Karpas-422 (cell line): ENCODE results near the gene DIPK1C. TPM values are rescaled to one million over a fixed set of nuclear protein-coding genes. Genes with fewer than 3 reads are reported as not detected.

Experiments
- total RNA-seq: library from RNA; depleted of rRNA; stranded (reverse); fragments of >200 nt; shearing (Covaris generic); gene quantifications from 2 replicates; pipeline ENCODE4 v1.2.3, GENCODE V29; 2014; ENCODE audit warnings: low replicate concordance; rRNA removed

The DIPK1C gene
- total RNA-seq, 1 experiment from 2014 or later: not detected

Other genes with a start within 250 kb of the DIPK1C start
- 43.5 and 50.9 TPM in 2 replicates for gene CYB5A, start 165.3 kb downstream of the DIPK1C start, total RNA-seq
- not detected in 2 replicates for gene C18orf63, start 141.5 kb downstream of the DIPK1C start, total RNA-seq
- 137 and 167 TPM in 2 replicates for gene CNDP2, start 39.1 kb upstream of the DIPK1C start, total RNA-seq
- gene CNDP1, start 77.2 kb upstream of the DIPK1C start, total RNA-seq: 0.11 TPM in 1 of 2 replicates, not detected in the other
- gene ZNF407, start 140.6 kb upstream of the DIPK1C start, total RNA-seq: 14.6 and 18.1 TPM in 2 replicates